Astrocyte (in vitro differentiated cells and primary cell): ENCODE measurements around the gene IL17C. TPM values are rescaled to one million over a fixed set of nuclear protein-coding genes. Genes with fewer than 3 reads are reported as not detected.

Experiments
- DNase-seq: peaks from one replicate; pipeline ENCODE4 v3.0.0-alpha.2; 2010; ENCODE audit warnings: low read depth
- FAIRE-seq: peaks from 2 replicates; lab custom pipeline; 2011; peaks lifted over from hg19 to GRCh38; lab: Jason Lieb, UNC
- H2AFZ ChIP-seq: 2 replicates; pipeline ENCODE4 v1.6.0; 2012; ENCODE audit warnings: low read depth, low read length, inconsistent platforms
- H3K27ac ChIP-seq: 2 replicates; pipeline ENCODE4 v1.5.1; 2011; ENCODE audit warnings: low read depth, low read length, inconsistent platforms
- H3K27me3 ChIP-seq: 2 replicates; pipeline ENCODE4 v1.6.0; 2011; ENCODE audit warnings: low read length, inconsistent platforms; ENCODE audit not compliant: insufficient read depth
- H3K36me3 ChIP-seq: 2 replicates; pipeline ENCODE4 v1.5.1; 2011; ENCODE audit warnings: low read length, inconsistent platforms; ENCODE audit not compliant: insufficient read depth
- H3K4me1 ChIP-seq: 2 replicates; pipeline ENCODE4 v1.5.1; 2011; ENCODE audit warnings: low read length, inconsistent platforms; ENCODE audit not compliant: insufficient read depth
- H3K4me2 ChIP-seq: 2 replicates; pipeline ENCODE4 v1.6.0; 2012; ENCODE audit warnings: low read length, inconsistent platforms
- H3K4me3 ChIP-seq: 2 replicates; pipeline ENCODE4 v1.5.1; 2011; ENCODE audit warnings: low read depth, mild to moderate bottlenecking, low read length, inconsistent platforms; ENCODE audit not compliant: insufficient read depth
- H3K79me2 ChIP-seq: 2 replicates; pipeline ENCODE4 v1.6.0; 2012; ENCODE audit warnings: mild to moderate bottlenecking, low read length, inconsistent platforms; ENCODE audit not compliant: insufficient read depth
- H3K9ac ChIP-seq: 2 replicates; pipeline ENCODE4 v1.6.0; 2012; ENCODE audit warnings: mild to moderate bottlenecking, low read length, inconsistent platforms
- H3K9me3 ChIP-seq: 2 replicates; pipeline ENCODE4 v1.5.1; 2012; ENCODE audit warnings: low read depth, mild to moderate bottlenecking, low read length, inconsistent platforms; ENCODE audit not compliant: insufficient read depth
- H4K20me1 ChIP-seq: 2 replicates; pipeline ENCODE4 v1.6.0; 2012; ENCODE audit warnings: low read length, inconsistent platforms; ENCODE audit not compliant: insufficient read depth
- H3K27ac Mint-ChIP-seq: one replicate; pipeline ENCODE4 v1.8.0; 2021; ENCODE audit warnings: mild to moderate bottlenecking, mixed read lengths; ENCODE audit not compliant: unreplicated experiment
- H3K27me3 Mint-ChIP-seq: one replicate; pipeline ENCODE4 v1.8.0; 2021; ENCODE audit warnings: low read depth, mixed read lengths; ENCODE audit not compliant: unreplicated experiment
- H3K36me3 Mint-ChIP-seq: one replicate; pipeline ENCODE4 v1.8.0; 2021; ENCODE audit warnings: low read depth, mixed read lengths; ENCODE audit not compliant: unreplicated experiment
- H3K4me1 Mint-ChIP-seq: one replicate; pipeline ENCODE4 v1.8.0; 2021; ENCODE audit warnings: low read depth, mixed read lengths; ENCODE audit not compliant: unreplicated experiment
- H3K4me3 Mint-ChIP-seq: one replicate; pipeline ENCODE4 v1.8.0; 2021; ENCODE audit warnings: mild to moderate bottlenecking, moderate library complexity, mixed read lengths; ENCODE audit not compliant: unreplicated experiment
- H3K9me3 Mint-ChIP-seq: one replicate; pipeline ENCODE4 v1.8.0; 2021; ENCODE audit warnings: mild to moderate bottlenecking, mixed read lengths; ENCODE audit not compliant: unreplicated experiment
- EZH2 ChIP-seq: IDR thresholded peaks from 2 replicates; pipeline ENCODE4 v1.6.1; 2012; ENCODE audit warnings: mild to moderate bottlenecking, low read length, inconsistent platforms; ENCODE audit not compliant: insufficient read depth
- total RNA-seq: library from RNA; stranded (reverse); gene quantifications from 2 replicates; pipeline ENCODE4 v1.2.1, GENCODE V29; 2021
- TF ChIP-seq, protein P1 (sequence below): IDR thresholded peaks from 2 replicates; pipeline ENCODE4 v1.5.1; 2011; ENCODE audit warnings: low read depth, mild to moderate bottlenecking, inconsistent platforms, low read length, moderate library complexity; ENCODE audit not compliant: insufficient read depth

Gene IL17C
- total RNA-seq, 1 donor from 2014 or later: 0.36 TPM

DNA sequence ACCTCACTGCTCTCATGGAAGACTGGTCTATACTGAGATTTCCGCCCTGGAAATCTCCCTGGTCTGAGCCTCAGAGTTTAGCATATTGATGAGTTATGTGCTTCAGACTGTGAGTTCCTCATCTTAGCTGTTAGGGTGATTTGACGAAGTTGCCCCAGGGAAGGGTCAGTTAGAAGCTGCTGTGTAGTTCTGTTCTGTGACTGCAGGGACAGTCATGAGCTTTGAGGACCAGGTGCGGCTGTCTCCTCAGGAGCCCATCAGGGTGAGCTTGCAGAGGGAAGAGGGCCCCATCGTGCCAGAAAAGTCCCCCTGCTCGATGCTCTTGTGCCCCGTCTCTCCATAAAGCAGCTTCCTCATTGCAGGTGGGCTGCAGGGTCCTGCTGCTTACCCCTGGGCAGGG lies 28.3 kb upstream of the IL17C start:
- DNase-seq (no peak), FAIRE-seq (no peak)
- H3K27ac Mint-ChIP-seq: no peak overlapping the region
- H3K4me3 ChIP-seq: no peak overlapping the region
- H3K27me3 ChIP-seq: no peaks in the 10 kb centered on the region
- no peak overlapping the region for H3K4me3 Mint-ChIP-seq
- no peak overlapping the region for H2AFZ ChIP-seq
- peaks cover 20% of the 10 kb centered on the region for H3K36me3 Mint-ChIP-seq
- H3K79me2 ChIP-seq: peaks cover 7% of the 10 kb centered on the region
- H3K4me2 ChIP-seq: no peak overlapping the region
- peaks cover 11% of the 10 kb centered on the region for H3K36me3 ChIP-seq
- H3K9me3 Mint-ChIP-seq: no peaks in the 10 kb centered on the region
- no peak overlapping the region for H3K27ac ChIP-seq
- H3K27me3 Mint-ChIP-seq: peaks cover 3% of the 10 kb centered on the region
- H3K9ac ChIP-seq: no peak overlapping the region
- no peaks in the 10 kb centered on the region for H3K4me1 Mint-ChIP-seq
- no peak for TF ChIP-seq EZH2
- TF ChIP-seq, protein P1, sequence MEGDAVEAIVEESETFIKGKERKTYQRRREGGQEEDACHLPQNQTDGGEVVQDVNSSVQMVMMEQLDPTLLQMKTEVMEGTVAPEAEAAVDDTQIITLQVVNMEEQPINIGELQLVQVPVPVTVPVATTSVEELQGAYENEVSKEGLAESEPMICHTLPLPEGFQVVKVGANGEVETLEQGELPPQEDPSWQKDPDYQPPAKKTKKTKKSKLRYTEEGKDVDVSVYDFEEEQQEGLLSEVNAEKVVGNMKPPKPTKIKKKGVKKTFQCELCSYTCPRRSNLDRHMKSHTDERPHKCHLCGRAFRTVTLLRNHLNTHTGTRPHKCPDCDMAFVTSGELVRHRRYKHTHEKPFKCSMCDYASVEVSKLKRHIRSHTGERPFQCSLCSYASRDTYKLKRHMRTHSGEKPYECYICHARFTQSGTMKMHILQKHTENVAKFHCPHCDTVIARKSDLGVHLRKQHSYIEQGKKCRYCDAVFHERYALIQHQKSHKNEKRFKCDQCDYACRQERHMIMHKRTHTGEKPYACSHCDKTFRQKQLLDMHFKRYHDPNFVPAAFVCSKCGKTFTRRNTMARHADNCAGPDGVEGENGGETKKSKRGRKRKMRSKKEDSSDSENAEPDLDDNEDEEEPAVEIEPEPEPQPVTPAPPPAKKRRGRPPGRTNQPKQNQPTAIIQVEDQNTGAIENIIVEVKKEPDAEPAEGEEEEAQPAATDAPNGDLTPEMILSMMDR: peak; percentile 4
- peaks cover 67% of the 10 kb centered on the region for H4K20me1 ChIP-seq
- no peaks in the 10 kb centered on the region for H3K4me1 ChIP-seq
- H3K9me3 ChIP-seq: no peaks in the 10 kb centered on the region

DNA sequence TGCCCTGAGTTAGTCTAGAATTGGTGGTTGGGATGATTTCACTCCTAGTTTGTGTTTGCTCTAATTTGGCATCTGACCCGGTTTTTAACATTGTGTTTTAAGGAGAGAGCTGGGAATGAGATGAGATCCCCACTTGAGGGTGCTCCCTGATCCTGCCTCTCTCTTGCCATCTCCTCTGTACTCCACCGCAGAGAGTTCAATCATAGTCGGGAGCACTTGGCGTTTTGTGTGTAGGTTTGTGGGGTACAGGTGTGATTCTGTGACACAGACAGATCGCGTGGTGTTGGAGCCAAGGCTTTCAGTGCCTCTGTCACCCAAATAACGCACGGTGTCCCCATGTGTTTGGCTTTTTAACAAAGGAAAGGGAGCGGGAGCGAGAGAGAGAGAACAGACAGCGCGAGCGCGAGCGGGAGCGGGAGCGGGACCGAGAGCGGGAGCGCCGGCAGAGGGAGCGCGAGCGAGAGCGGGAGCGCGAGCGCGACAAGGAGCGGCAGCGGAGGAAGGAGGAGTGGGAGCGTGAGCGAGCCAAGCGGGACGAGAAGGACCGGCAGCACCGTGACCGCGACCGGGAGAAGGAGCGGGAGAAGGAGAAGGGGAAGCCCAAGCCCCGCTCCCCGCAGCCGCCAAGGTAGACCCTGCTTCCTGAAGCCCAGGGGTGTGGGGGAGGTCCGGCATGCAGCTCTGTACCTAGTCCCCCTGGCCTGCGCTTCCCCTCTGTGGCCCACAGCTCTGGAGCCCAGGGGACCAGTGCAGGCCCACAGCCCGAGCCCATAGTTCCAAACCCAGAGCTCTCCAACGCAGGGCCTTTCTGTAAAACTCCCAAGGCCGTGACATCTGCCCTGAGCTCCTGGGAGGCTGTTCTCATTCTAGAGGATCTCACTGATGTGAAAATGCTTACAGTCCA lies 27.2 kb upstream of the IL17C start:
- Histone ChIP-seq H4K20me1 (peaks cover 70% of the 10 kb centered on the region), H3K4me3 (no peak overlapping the region), H3K9me3 (no peaks in the 10 kb centered on the region), H3K4me1 (no peaks in the 10 kb centered on the region), H3K27ac (no peak overlapping the region), H3K79me2 (peaks cover 17% of the 10 kb centered on the region), H3K4me2 (no peak overlapping the region), H3K36me3 (peaks cover 6% of the 10 kb centered on the region), H2AFZ (no peak overlapping the region), H3K9ac (no peak overlapping the region), H3K27me3 (no peaks in the 10 kb centered on the region)
- peaks cover 3% of the 10 kb centered on the region for H3K27me3 Mint-ChIP-seq
- DNase-seq (no peak), FAIRE-seq (no peak)
- H3K9me3 Mint-ChIP-seq: no peaks in the 10 kb centered on the region
- H3K4me3 Mint-ChIP-seq: no peak overlapping the region
- H3K27ac Mint-ChIP-seq: no peak overlapping the region
- H3K36me3 Mint-ChIP-seq: peaks cover 21% of the 10 kb centered on the region
- H3K4me1 Mint-ChIP-seq: no peaks in the 10 kb centered on the region
- no peak for TF ChIP-seq EZH2
- TF ChIP-seq, protein P1: no peak

DNA sequence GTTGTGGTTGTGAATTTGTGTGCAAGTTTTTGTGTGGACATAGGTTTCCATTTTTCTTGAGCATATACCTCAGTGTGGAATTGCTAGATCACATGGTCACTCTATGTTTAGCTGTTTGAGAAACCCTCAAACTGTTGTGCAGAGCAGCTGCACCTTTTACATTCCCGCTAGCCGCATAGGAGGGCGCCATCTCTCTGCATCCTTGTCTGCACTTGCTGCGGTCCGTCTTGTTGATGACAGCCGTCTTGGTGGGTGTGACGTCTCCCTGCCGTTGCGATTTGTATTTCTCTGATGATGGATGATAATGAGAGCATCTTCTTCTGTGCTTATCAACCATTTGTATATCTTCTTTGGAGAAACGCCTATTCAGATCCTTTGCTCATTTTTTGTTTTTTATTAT lies 25.1 kb upstream of the IL17C start:
- no peaks in the 10 kb centered on the region for H3K9me3 Mint-ChIP-seq
- H4K20me1 ChIP-seq: peaks cover 80% of the 10 kb centered on the region

More for the DNA sequence above, 25.1 kb upstream of the IL17C start:
- H2AFZ ChIP-seq: no peak overlapping the region
- no peaks in the 10 kb centered on the region for H3K4me1 ChIP-seq
- H3K27me3 ChIP-seq: no peaks in the 10 kb centered on the region
- Mint-ChIP-seq H3K27me3 (peaks cover 3% of the 10 kb centered on the region), H3K4me1 (no peaks in the 10 kb centered on the region), H3K27ac (no peak overlapping the region), H3K36me3 (peaks cover 22% of the 10 kb centered on the region), H3K4me3 (no peak overlapping the region)
- no peak for TF ChIP-seq EZH2
- peaks cover 3% of the 10 kb centered on the region for H3K36me3 ChIP-seq
- H3K9me3 ChIP-seq: no peaks in the 10 kb centered on the region
- no peak for FAIRE-seq
- peaks cover 30% of the 10 kb centered on the region for H3K79me2 ChIP-seq
- H3K4me3 ChIP-seq: no peak overlapping the region
- H3K27ac ChIP-seq: no peak overlapping the region
- no peak for DNase-seq
- H3K4me2 ChIP-seq: no peak overlapping the region
- no peak overlapping the region for H3K9ac ChIP-seq
